HepG2 (cell line): ENCODE measurements around the gene RIN3.

ENCODE experiments used
- CBX5 ChIP-seq: sonication (generic); formaldehyde crosslinking; IDR thresholded peaks from 2 replicates; pipeline ENCODE4 v1.4.0; 2020; ENCODE audit warnings: missing genetic modification reagents, borderline replicate concordance
- CREB1 ChIP-seq, 2 experiments: fragments of 450-650 bp in 1 of 2; IDR thresholded peaks; 2 replicates each; pipeline ENCODE4 v1.6.1; 2016 to 2017; ENCODE audit warnings: control low read depth in 1 of 2, mild to moderate bottlenecking in 1 of 2, missing compliant biosample characterization in 1 of 2, missing genetic modification characterization in 1 of 2
- JUND ChIP-seq: sonication (generic); formaldehyde crosslinking; IDR thresholded peaks from 2 replicates; pipeline ENCODE4 v1.8.0; 2022; ENCODE audit warnings: mild to moderate bottlenecking, missing genetic modification reagents
- TF ChIP-seq, protein P1 (sequence below): sonication (generic); formaldehyde crosslinking; IDR thresholded peaks from 2 replicates; pipeline ENCODE4 v1.5.1; 2020; ENCODE audit warnings: mild to moderate bottlenecking, missing genetic modification reagents, moderate library complexity

DNA sequence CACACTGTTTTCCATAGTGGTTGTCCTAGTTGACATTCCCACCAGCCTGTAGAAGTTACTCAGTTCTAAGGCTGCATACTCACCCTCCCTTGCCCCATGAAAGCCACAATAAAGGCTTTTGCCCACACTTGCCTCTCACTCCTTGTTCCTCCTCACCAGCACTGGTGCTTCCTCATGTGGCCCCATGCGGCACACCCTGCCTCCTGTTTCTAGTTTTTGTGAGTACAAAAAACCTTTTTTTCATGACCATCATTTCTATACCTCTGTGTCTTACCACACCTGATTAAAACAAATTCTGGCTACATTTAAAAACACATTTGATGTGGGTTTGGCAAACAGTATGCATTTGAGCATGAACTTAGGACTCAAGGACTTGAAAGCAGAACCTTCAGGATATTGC lies 40.7 kb upstream of the RIN3 start:
- TF ChIP-seq CREB1 (IDR thresholded peaks at IDR 0.05) (no peak), CREB1 (CRISPR knock-in tag; IDR thresholded peaks at IDR 0.05) (no peak), CBX5 (CRISPR knock-in tag) (no peak), JUND (no peak)
- TF ChIP-seq, protein P1, sequence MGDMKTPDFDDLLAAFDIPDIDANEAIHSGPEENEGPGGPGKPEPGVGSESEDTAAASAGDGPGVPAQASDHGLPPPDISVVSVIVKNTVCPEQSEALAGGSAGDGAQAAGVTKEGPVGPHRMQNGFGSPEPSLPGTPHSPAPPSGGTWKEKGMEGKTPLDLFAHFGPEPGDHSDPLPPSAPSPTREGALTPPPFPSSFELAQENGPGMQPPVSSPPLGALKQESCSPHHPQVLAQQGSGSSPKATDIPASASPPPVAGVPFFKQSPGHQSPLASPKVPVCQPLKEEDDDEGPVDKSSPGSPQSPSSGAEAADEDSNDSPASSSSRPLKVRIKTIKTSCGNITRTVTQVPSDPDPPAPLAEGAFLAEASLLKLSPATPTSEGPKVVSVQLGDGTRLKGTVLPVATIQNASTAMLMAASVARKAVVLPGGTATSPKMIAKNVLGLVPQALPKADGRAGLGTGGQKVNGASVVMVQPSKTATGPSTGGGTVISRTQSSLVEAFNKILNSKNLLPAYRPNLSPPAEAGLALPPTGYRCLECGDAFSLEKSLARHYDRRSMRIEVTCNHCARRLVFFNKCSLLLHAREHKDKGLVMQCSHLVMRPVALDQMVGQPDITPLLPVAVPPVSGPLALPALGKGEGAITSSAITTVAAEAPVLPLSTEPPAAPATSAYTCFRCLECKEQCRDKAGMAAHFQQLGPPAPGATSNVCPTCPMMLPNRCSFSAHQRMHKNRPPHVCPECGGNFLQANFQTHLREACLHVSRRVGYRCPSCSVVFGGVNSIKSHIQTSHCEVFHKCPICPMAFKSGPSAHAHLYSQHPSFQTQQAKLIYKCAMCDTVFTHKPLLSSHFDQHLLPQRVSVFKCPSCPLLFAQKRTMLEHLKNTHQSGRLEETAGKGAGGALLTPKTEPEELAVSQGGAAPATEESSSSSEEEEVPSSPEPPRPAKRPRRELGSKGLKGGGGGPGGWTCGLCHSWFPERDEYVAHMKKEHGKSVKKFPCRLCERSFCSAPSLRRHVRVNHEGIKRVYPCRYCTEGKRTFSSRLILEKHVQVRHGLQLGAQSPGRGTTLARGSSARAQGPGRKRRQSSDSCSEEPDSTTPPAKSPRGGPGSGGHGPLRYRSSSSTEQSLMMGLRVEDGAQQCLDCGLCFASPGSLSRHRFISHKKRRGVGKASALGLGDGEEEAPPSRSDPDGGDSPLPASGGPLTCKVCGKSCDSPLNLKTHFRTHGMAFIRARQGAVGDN (CRISPR knock-in tag), result no peak
